ENCODE data around the gene CYP1A2. TPM values are rescaled to one million over a fixed set of nuclear protein-coding genes. Genes with fewer than 3 reads are reported as not detected.
A peak's percentile ranks its signal among the peaks of the same experiment; 100 is the strongest.

Gene CYP1A2
- total and polyA plus RNA-seq, 2 of the 13 experiments (the other 11 are each of a cell fraction or from before 2014, with no cell fraction given), result 0.07 TPM; not detected in 1

- DNase-seq (ENCODE audit: low spot score) (no peak), ATAC-seq (peak; percentile 30), FAIRE-seq (no peak)
- CTCF ChIA-PET (ENCODE audit: low intra/inter-chr PET ratio, low total read pairs), result interaction anchor here (2.5 kb wide), 1 partner anchor 23 kb away, joined by 6 read pairs; no protein-coding TSS in a partner anchor
- no TSS peak for BruUV-seq (replicated peaks)
- 1% methylated on average over 6 of the region's 13 CpGs for WGBS (ENCODE audit: low lambda C conversion rate)
- H3K9me3 ChIP-seq (ENCODE audit: low read length), result no peaks in the 10 kb centered on the region
- H3K36me3 ChIP-seq (replicated peaks in 1 of 2; ENCODE audit: control insufficient read depth in 1 of 2, insufficient read depth in 2 of 2, low read length in 2 of 2), result no peaks in the 10 kb centered on the region
- intact Hi-C loops (cut with micrococcal nuclease; ENCODE audit: unreplicated experiment) (no loop called here), in situ Hi-C loops (cut with HindIII; ENCODE audit: extremely low pct_ligation_motif_present, low pct_unique_long_range_greater_than_20kb) (loop anchor here (10.0 kb wide), 1 partner anchor 178 kb away; the partner anchor contains the start of gene RPP25)
- H3K4me2 ChIP-seq (ENCODE audit: low read depth, low read length), result peak overlapping the region; percentile 81
- peak overlapping the region; percentile 13; the same call in 1 of the 2 replicates for H3K9ac ChIP-seq (ENCODE audit: insufficient read depth, low read depth, low read length)
- peak overlapping the region; percentile 8 to 51 (median 23); a peak in 2 of 6 replicates for H3K4me3 ChIP-seq (replicated peaks in 1 of 3; ENCODE audit: insufficient read depth in 1 of 3, low read depth in 2 of 3, low read length in 3 of 3)
- POLR2A ChIA-PET, result interaction anchor here (0.7 to 2.3 kb wide), 7 partner anchors 8 to 591 kb away, joined by 3 to 7 read pairs (median 5); partner anchors contain the start of genes CLK3, CYP1A1 and MAN2C1
- H2AFZ ChIP-seq (ENCODE audit: low read length), result no peak overlapping the region
- no peaks in the 10 kb centered on the region for H3K79me2 ChIP-seq (ENCODE audit: insufficient read depth, low read length)
- peak overlapping the region; percentile 1 for H3K27ac ChIP-seq (ENCODE audit: extremely low read length, insufficient read depth, low read length)
- H3K4me1 ChIP-seq (ENCODE audit: insufficient read depth, low read length), result peaks cover 89% of the 10 kb centered on the region
- H3K27me3 ChIP-seq (ENCODE audit: control insufficient read depth in 1 of 2, insufficient read depth in 2 of 2, low read length in 2 of 2), result no peaks in the 10 kb centered on the region
- no peaks in the 10 kb centered on the region for H4K20me1 ChIP-seq (ENCODE audit: insufficient read depth, low read length)
- no peak for TF ChIP-seq ZNF543 (CRISPR knock-in tag; IDR thresholded peaks at IDR 0.05)
- peak; percentile 43; the same call in 1 of the 2 replicates for TF ChIP-seq HDAC1 (CRISPR knock-in tag; IDR thresholded peaks at IDR 0.05)
- no peak for TF ChIP-seq ZBTB39 (CRISPR knock-in tag; IDR thresholded peaks at IDR 0.05)
- TF ChIP-seq GATAD2A (CRISPR knock-in tag; IDR thresholded peaks at IDR 0.05), result peak; percentile 27; the same call in 1 of the 2 replicates
- 0 out of 2 replicates have a peak, but pooled peaks have one; percentile 42 for TF ChIP-seq NFIB (CRISPR knock-in tag; IDR thresholded peaks at IDR 0.05; ENCODE audit: borderline replicate concordance)
- 0 out of 2 replicates have a peak, but pooled peaks have one; percentile 32 for TF ChIP-seq ZFP91 (CRISPR knock-in tag; IDR thresholded peaks at IDR 0.05; ENCODE audit: borderline replicate concordance)
- 0 out of 2 replicates have a peak, but pooled peaks have one; percentile 38 for TF ChIP-seq MEIS2 (CRISPR knock-in tag; IDR thresholded peaks at IDR 0.05)
- peak; percentile 50 for TF ChIP-seq ZFX (CRISPR knock-in tag; IDR thresholded peaks at IDR 0.05; ENCODE audit: low read depth)
- TF ChIP-seq PATZ1 (CRISPR knock-in tag; IDR thresholded peaks at IDR 0.05), result peak; percentile 32; the same call in 1 of the 2 replicates
- peak; percentile 42 for TF ChIP-seq NR2F6 (IDR thresholded peaks at IDR 0.05)
- no peak for TF ChIP-seq NR2F6 (CRISPR knock-in tag; IDR thresholded peaks at IDR 0.05)
- 0 out of 2 replicates have a peak, but pooled peaks have one; percentile 13 for TF ChIP-seq ZBTB7B (CRISPR knock-in tag; IDR thresholded peaks at IDR 0.05)
- TF ChIP-seq CTCF (CRISPR knock-in tag; IDR thresholded peaks at IDR 0.05), result peak; percentile 31
- 0 out of 2 replicates have a peak, but pooled peaks have one; percentile 41 for TF ChIP-seq RXRA (CRISPR knock-in tag; IDR thresholded peaks at IDR 0.05)
- TF ChIP-seq HNRNPL (IDR thresholded peaks at IDR 0.05; ENCODE audit: low read depth, low read length), result peak; percentile 62; the same call in 1 of the 2 replicates
These were observed 28.4 kb downstream of the CYP1A2 start for GRCh38 chr15:74776821-74777768.
